Measurements from ENCODE around the gene PRM3.

PRM3 gene

GRCh38 chr16:11259655-11260595 lies 13.5 kb downstream of the PRM3 start:
- Mint-ChIP-seq H3K36me3 (peaks cover 6% of the 10 kb centered on the region), H3K27ac (peak overlapping the region; percentile 1), H3K4me1 (peaks cover 43% of the 10 kb centered on the region), H3K9me3 (no peaks in the 10 kb centered on the region), H3K4me3 (no peak overlapping the region), H3K27me3 (no peaks in the 10 kb centered on the region)
- ATAC-seq: no peak

DNA sequence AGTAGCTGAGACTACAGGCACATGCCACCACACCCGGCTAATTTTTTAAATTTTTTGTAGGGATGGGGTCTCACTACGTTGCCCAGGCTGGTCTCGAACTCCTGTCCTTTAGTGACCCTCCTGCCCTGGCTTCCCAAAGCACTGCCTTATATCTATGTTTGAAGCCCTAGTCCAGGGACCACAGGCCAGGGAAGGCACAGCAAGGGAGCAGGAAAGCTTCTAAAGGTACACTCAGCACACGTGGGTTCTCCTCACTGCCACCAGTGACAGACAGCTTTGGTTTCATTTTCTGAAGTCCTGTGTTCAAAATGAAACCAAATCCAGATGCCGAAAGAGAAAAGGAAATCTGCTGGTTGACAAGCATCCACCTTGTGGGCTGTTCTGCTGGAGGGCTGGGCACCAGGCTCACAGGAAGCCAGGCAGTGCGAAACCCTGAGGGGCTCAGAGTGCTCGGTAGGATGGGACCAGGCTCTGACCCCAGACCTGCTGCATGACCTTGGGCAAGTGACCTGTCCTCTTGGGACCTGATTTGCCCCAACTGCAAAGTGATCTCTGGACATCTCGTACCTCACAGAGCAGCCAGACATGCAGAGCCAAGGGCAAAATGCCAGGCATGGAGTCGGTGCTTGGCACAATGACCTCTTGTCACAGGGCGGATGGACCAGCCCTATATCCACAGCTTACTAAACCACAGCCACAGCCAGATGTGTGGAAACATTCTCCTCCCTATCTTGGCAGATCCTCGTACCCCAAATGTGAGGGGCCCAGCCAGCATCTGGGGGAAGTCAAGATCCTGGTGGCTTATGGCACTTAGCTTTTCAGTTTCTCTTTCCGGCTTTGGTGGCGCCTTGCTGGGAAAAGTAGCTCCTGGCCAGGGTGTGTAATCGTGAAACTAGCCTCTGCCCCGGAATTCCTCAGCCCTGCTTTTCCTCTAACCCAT lies 14.6 kb downstream of the PRM3 start:
- H3K9me3 Mint-ChIP-seq: no peaks in the 10 kb centered on the region
- H3K27ac Mint-ChIP-seq: peak overlapping the region; percentile 1
- H3K4me1 Mint-ChIP-seq: peaks cover 34% of the 10 kb centered on the region
- H3K27me3 Mint-ChIP-seq: no peaks in the 10 kb centered on the region
- H3K36me3 Mint-ChIP-seq: peaks cover 17% of the 10 kb centered on the region
- no peak for ATAC-seq
- H3K4me3 Mint-ChIP-seq: peak overlapping the region; percentile 42

GRCh38 chr16:11257131-11257938 lies 16.1 kb downstream of the PRM3 start:
- Mint-ChIP-seq H3K4me3 (peak overlapping the region; percentile 88), H3K27me3 (no peaks in the 10 kb centered on the region), H3K27ac (peak overlapping the region; percentile 90), H3K36me3 (peaks cover 31% of the 10 kb centered on the region), H3K4me1 (peaks cover 39% of the 10 kb centered on the region), H3K9me3 (no peaks in the 10 kb centered on the region)
- ATAC-seq: peak; percentile 13

DNA sequence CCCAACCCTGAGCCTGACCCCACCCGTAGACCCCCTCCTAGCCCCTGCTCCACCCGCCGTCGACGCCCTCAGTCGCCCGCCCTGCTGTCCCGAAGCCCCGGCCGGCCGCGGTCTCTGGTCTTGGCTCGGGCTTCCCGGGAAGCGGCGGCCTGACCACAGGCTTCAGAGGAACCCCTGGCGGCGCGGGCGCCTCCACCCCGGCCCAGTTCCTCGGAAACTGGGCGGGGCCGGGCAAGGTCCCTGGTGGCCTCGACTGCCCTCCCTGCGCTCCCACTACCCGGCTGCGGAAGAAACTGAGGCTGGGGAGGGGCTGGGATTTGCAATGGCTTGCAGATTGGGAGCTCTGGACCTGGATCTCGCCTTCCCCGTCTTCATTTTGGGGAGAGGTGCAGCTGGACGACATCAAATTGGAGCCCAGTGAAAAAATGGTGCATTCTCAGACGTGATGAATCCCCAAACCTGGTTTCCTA lies 16.7 kb downstream of the PRM3 start:
- H3K27me3 Mint-ChIP-seq: no peaks in the 10 kb centered on the region
- H3K9me3 Mint-ChIP-seq: no peaks in the 10 kb centered on the region
- peak overlapping the region; percentile 88 for H3K4me3 Mint-ChIP-seq
- peaks cover 37% of the 10 kb centered on the region for H3K36me3 Mint-ChIP-seq
- peak; percentile 52 for ATAC-seq
- peak overlapping the region; percentile 90 for H3K27ac Mint-ChIP-seq
- H3K4me1 Mint-ChIP-seq: peaks cover 45% of the 10 kb centered on the region

- Mint-ChIP-seq H3K27ac (peak within 1 kb of the TSS; percentile 90), H3K9me3 (no peaks in the 10 kb centered on the region), H3K4me3 (peak within 1 kb of the TSS; percentile 89), H3K27me3 (no peaks in the 10 kb centered on the region), H3K4me1 (peaks cover 48% of the 10 kb centered on the region), H3K36me3 (peaks cover 38% of the 10 kb centered on the region)
- peak; percentile 83 for ATAC-seq
These were observed 17.4 kb downstream of the PRM3 start, which contains the start of gene SOCS1 for GRCh38 chr16:11255737-11256660. Gene SOCS1, minus strand, starts transcription at chr16:11256204. Its CDS starts 726 bp downstream, at chr16:11255478.

DNA sequence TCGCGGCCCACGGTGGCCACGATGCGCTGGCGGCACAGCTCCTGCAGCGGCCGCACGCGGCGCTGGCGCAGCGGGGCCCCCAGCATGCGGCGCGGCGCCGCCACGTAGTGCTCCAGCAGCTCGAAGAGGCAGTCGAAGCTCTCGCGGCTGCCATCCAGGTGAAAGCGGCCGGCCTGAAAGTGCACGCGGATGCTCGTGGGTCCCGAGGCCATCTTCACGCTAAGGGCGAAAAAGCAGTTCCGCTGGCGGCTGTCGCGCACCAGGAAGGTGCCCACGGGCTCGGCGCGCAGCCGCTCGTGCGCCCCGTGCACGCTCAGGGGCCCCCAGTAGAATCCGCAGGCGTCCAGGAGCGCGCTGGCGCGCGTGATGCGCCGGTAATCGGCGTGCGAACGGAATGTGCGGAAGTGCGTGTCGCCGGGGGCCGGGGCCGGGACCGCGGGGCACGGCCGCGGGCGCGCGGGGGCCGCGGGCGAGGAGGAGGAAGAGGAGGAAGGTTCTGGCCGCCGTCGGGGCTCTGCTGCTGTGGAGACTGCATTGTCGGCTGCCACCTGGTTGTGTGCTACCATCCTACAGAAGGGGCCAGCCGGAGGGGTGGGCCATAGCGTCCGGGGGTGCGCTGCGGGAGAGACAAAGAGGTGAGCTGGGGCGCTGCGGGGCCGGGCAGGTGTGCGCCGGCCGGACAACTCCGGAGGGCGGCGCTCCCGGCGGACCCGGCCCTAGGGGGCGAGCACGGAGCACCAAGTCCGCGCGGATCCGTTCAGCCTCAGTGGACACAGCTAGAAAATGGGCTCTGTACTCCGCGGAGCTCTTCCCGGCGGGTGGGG lies 18.3 kb downstream of the PRM3 start:
- Mint-ChIP-seq H3K27me3 (no peaks in the 10 kb centered on the region), H3K9me3 (no peaks in the 10 kb centered on the region), H3K36me3 (peaks cover 46% of the 10 kb centered on the region), H3K4me1 (peaks cover 57% of the 10 kb centered on the region), H3K27ac (peak overlapping the region; percentile 67), H3K4me3 (peak overlapping the region; percentile 89)
- no peak for ATAC-seq

DNA sequence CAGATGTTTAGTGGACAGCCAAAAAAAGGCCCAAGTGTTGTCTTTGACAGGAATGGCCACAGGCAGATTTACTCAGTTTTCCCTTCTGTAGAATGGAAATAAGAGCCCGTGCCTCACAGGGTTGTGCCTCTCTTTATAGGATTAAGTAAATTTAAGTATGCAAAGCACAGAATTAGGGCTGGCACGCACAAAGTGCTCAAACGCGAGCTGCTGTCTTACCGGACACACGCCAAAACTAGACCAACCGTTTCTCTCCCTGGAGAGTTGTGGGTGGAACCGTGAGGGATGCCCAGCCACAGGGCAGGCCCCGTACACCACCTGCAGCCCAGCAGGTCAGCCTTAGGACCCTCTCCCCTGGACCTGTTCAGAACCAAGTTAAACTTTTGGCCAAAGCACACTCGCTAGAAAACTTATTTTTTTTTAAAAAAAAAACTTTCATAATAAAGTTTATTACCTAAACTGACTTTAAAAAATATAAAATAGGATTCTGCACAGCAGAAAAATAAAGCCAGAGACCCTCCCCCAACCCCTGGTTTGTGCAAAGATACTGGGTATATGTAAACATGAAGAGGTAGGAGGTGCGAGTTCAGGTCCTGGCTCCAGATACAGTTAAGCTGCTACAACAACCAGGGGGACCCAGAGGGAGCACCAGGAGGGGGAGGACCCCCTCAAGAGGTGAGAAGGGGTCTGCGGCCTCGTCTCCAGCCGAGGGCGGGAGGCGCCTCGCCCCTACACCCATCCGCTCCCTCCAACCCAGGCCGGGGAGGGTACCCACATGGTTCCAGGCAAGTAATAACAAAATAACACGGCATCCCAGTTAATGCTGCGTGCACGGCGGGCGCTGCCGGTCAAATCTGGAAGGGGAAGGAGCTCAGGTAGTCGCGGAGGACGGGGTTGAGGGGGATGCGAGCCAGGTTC lies 19.2 kb downstream of the PRM3 start:
- H3K36me3 Mint-ChIP-seq: peaks cover 46% of the 10 kb centered on the region
- ATAC-seq: no peak
- no peaks in the 10 kb centered on the region for H3K9me3 Mint-ChIP-seq
- no peaks in the 10 kb centered on the region for H3K27me3 Mint-ChIP-seq
- peak overlapping the region; percentile 89 for H3K4me3 Mint-ChIP-seq
- H3K27ac Mint-ChIP-seq: peak overlapping the region; percentile 67
- peaks cover 63% of the 10 kb centered on the region for H3K4me1 Mint-ChIP-seq

- no peaks in the 10 kb centered on the region for H3K9me3 Mint-ChIP-seq
- ATAC-seq: no peak
- H3K27me3 Mint-ChIP-seq: no peaks in the 10 kb centered on the region
- H3K4me3 Mint-ChIP-seq: peak overlapping the region; percentile 89
- peak overlapping the region; percentile 67 for H3K27ac Mint-ChIP-seq
- peaks cover 46% of the 10 kb centered on the region for H3K36me3 Mint-ChIP-seq
- peaks cover 63% of the 10 kb centered on the region for H3K4me1 Mint-ChIP-seq
These were observed 20.1 kb downstream of the PRM3 start for GRCh38 chr16:11253009-11253994.

- peaks cover 46% of the 10 kb centered on the region for H3K36me3 Mint-ChIP-seq
- H3K4me3 Mint-ChIP-seq: peak overlapping the region; percentile 89
- H3K4me1 Mint-ChIP-seq: peaks cover 60% of the 10 kb centered on the region
- H3K27ac Mint-ChIP-seq: peak overlapping the region; percentile 67
- H3K27me3 Mint-ChIP-seq: no peaks in the 10 kb centered on the region
- H3K9me3 Mint-ChIP-seq: no peaks in the 10 kb centered on the region
- ATAC-seq: no peak
These were observed 20.9 kb downstream of the PRM3 start for GRCh38 chr16:11252482-11252931.

DNA sequence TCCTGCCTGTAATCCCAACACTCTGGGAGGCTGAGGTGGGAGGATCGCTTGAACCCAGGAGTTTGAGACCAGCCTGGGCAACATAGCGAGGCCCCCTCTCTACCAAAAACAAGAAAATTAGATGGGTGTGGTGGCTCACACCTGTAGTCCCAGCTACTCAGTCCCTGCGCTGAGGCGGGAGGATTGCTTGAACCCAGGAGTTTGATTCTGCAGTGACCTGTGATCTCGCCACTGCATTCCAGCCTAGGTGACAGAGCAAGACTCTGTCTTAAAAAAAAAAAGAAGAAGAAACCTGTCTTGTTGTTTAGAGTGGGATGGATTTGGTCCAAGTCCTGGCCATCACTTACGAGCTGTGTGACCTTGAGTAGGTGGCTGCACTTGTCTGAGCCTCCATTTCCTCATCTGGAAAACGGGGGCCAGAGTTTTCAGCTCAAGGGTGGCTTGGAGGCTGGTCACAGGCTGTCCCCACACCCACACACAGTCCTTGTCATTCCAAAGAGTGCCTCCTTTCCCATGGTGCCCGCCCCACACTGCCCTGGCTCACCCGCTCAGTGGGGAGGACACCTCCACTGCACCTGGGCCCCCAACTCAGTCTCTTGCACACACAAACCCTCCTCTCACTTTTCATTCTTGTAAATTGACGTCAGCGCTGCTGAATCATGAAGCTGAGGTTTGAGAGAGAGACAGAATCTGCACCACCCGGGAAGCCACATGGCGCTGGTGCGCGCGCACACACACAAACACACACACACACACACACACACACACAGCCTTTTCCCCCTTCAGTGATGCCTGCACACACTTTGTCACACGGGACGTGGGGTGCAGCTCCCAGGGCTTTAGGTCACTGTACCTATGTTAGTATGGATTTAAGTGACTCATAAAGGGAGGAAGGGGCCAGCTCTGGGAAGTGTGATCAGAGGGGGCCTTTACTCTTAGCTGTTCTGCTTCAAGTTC lies 21.6 kb downstream of the PRM3 start:
- Mint-ChIP-seq H3K4me1 (peaks cover 53% of the 10 kb centered on the region), H3K4me3 (peak overlapping the region; percentile 89), H3K9me3 (no peaks in the 10 kb centered on the region), H3K27ac (peak overlapping the region; percentile 67), H3K36me3 (peaks cover 46% of the 10 kb centered on the region), H3K27me3 (no peaks in the 10 kb centered on the region)
- peak; percentile 0 for ATAC-seq

Data from stimulated activated memory B cell treated with anti-CD40 and anti-IgM and Interleukin-4, amounts not matched to agents 10 μg/mL and 1 μg/mL and 100 μg/mL, for 72 hours (primary cell).